Panc1 (cell line): Measurements from ENCODE around the gene ZNF33A. TPM values are rescaled to one million over a fixed set of nuclear protein-coding genes. Genes with fewer than 3 reads are reported as not detected.

Experiments
- ATAC-seq: fragments of 200-7000 bp; cut with Tn5 transposase; 2 replicates; pipeline ENCODE4 v1.9.1; 2020; ENCODE audit warnings: mild to moderate bottlenecking, moderate library complexity
- BruUV-seq: library from RNA; stranded (reverse); fragments of 400-500 nt; replicated peaks from 2 replicates; lab custom pipeline; 2021; lab: Mats Ljungman, UMichigan
- CTCF ChIA-PET: fragments of 300-600 bp; sonication (Branson Sonifier 250); formaldehyde crosslinking; loops from one replicate; lab custom pipeline; 2022; ENCODE audit warnings: antibody characterized with exemption; lab: Charles Lee
- POLR2A ChIA-PET: fragments of 300-600 bp; sonication (Branson Sonifier 250); formaldehyde crosslinking; loops from one replicate; lab custom pipeline; 2022; ENCODE audit warnings: antibody characterized with exemption; lab: Charles Lee
- DNase-seq: peaks from one replicate; pipeline ENCODE4 v3.0.0-alpha.2; 2010; ENCODE audit warnings: low read depth, low spot score
- H3K27ac ChIP-seq: 2 replicates; pipeline ENCODE4 v1.5.1; 2011; ENCODE audit warnings: mild to moderate bottlenecking, low read length, inconsistent platforms
- H3K27me3 ChIP-seq: fragments of 200-500 bp; sonication (Bioruptor generic); 2 replicates; pipeline ENCODE4 v1.6.0; 2014; ENCODE audit warnings: low read length, inconsistent platforms; ENCODE audit not compliant: control insufficient read depth, insufficient read depth
- H3K36me3 ChIP-seq: fragments of 200-500 bp; sonication (Bioruptor generic); 2 replicates; pipeline ENCODE4 v1.5.1; 2014; ENCODE audit warnings: inconsistent platforms, mild to moderate bottlenecking, low read length, moderate library complexity; ENCODE audit not compliant: control insufficient read depth, insufficient read depth
- H3K4me1 ChIP-seq: 2 replicates; pipeline ENCODE4 v1.5.1; 2011; ENCODE audit warnings: inconsistent platforms, mild to moderate bottlenecking, low read length, moderate library complexity; ENCODE audit not compliant: control insufficient read depth, insufficient read depth
- H3K4me3 ChIP-seq, 2 experiments: 2 replicates each; pipeline ENCODE4 v1.5.1; 2011 to 2012; ENCODE audit warnings: low read depth in 2 of 2, low read length in 2 of 2, mild to moderate bottlenecking in 2 of 2, inconsistent platforms in 1 of 2, moderate library complexity in 1 of 2
- H3K9me3 ChIP-seq: fragments of 200-500 bp; sonication (Bioruptor generic); 2 replicates; pipeline ENCODE4 v1.5.1; 2014; ENCODE audit warnings: low read depth, mild to moderate bottlenecking, inconsistent platforms, low read length, moderate library complexity; ENCODE audit not compliant: control insufficient read depth, insufficient read depth
- POLR2AphosphoS5 ChIP-seq: IDR thresholded peaks from 2 replicates; pipeline ENCODE4 v1.6.1; 2012; ENCODE audit warnings: mild to moderate bottlenecking, low read depth, low read length, moderate library complexity
- SIN3A ChIP-seq: IDR thresholded peaks from 2 replicates; pipeline ENCODE4 v1.6.1; 2012; ENCODE audit warnings: low read depth, mild to moderate bottlenecking, low read length, moderate library complexity, borderline replicate concordance; ENCODE audit not compliant: insufficient read depth
- TCF7L2 ChIP-seq: IDR thresholded peaks from 2 replicates; pipeline ENCODE4 v1.6.1; 2011; ENCODE audit warnings: mild to moderate bottlenecking, low read depth, low read length, inconsistent platforms
- in situ Hi-C: cut with HindIII; loops from 2 replicates; pipeline ENCODE4 v1.10.0; 2016; ENCODE audit warnings: low sequenced_read_pairs, low pct_unique_long_range_greater_than_20kb
- intact Hi-C: fragments of 100-400 bp; cut with micrococcal nuclease; formaldehyde crosslinking; loops from one replicate; pipeline ENCODE4 v1.10.0; 2022; ENCODE audit not compliant: unreplicated experiment
- total RNA-seq: library from RNA; stranded (reverse); gene quantifications from one replicate; pipeline ENCODE4 v1.2.1, GENCODE V29; 2021; ENCODE audit not compliant: unreplicated experiment
- TF ChIP-seq, protein P1 (sequence below): fragments of 450-650 bp; IDR thresholded peaks from 2 replicates; pipeline ENCODE4 v1.5.1; 2017; ENCODE audit warnings: mild to moderate bottlenecking
- TF ChIP-seq, protein P2 (sequence below), 2 experiments: IDR thresholded peaks; 2 replicates each; pipeline ENCODE4 v1.6.1; 2011 to 2012; ENCODE audit warnings: low read depth in 2 of 2, control low read depth in 1 of 2, low read length in 1 of 2, mild to moderate bottlenecking in 1 of 2, moderate library complexity in 1 of 2; ENCODE audit not compliant: insufficient read depth in 1 of 2

ZNF33A gene
- total RNA-seq, 1 experiment from 2014 or later, result 16.9 TPM

DNA sequence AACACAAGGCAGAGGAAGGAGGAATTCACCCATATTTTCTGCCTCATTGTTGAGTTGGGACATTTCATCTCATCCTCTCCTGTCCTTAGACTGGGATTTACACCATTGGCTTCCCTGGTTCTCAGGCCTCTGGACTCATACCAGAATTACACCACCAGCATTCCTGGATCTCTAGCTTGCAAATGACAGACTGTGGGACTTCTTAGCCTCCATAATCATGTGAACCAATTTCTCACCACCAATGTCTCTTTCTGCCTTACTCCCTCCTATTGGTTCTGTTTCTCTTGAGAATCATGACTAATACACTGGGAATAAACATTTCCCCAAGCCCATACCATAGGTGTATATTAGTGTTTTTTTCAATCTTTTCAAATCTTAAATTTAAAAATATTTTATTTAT is 2.9 kb upstream of the ZNF33A start:
- Histone ChIP-seq H3K27me3 (no peaks in the 10 kb centered on the region), H3K27ac (no peak overlapping the region), H3K4me1 (peaks cover 3% of the 10 kb centered on the region; the same call in 1 of the 2 replicates), H3K4me3 (no peak overlapping the region), H3K9me3 (no peaks in the 10 kb centered on the region), H3K36me3 (no peaks in the 10 kb centered on the region)
- ChIA-PET POLR2A (interaction anchor here (0.6 kb wide), 1 partner anchor 31 kb away, joined by 6 read pairs; no protein-coding TSS in a partner anchor), CTCF (interaction anchor here (0.6 kb wide), 1 partner anchor 161 kb away, joined by 3 read pairs; no protein-coding TSS in a partner anchor)
- intact Hi-C loops, result no loop called here
- DNase-seq (no peak), ATAC-seq (no peak)
- no TSS peak for BruUV-seq
- TF ChIP-seq POLR2AphosphoS5 (no peak), SIN3A (no peak), TCF7L2 (no peak)
- TF ChIP-seq, protein P1, sequence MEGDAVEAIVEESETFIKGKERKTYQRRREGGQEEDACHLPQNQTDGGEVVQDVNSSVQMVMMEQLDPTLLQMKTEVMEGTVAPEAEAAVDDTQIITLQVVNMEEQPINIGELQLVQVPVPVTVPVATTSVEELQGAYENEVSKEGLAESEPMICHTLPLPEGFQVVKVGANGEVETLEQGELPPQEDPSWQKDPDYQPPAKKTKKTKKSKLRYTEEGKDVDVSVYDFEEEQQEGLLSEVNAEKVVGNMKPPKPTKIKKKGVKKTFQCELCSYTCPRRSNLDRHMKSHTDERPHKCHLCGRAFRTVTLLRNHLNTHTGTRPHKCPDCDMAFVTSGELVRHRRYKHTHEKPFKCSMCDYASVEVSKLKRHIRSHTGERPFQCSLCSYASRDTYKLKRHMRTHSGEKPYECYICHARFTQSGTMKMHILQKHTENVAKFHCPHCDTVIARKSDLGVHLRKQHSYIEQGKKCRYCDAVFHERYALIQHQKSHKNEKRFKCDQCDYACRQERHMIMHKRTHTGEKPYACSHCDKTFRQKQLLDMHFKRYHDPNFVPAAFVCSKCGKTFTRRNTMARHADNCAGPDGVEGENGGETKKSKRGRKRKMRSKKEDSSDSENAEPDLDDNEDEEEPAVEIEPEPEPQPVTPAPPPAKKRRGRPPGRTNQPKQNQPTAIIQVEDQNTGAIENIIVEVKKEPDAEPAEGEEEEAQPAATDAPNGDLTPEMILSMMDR, result no peak
- TF ChIP-seq, protein P2, sequence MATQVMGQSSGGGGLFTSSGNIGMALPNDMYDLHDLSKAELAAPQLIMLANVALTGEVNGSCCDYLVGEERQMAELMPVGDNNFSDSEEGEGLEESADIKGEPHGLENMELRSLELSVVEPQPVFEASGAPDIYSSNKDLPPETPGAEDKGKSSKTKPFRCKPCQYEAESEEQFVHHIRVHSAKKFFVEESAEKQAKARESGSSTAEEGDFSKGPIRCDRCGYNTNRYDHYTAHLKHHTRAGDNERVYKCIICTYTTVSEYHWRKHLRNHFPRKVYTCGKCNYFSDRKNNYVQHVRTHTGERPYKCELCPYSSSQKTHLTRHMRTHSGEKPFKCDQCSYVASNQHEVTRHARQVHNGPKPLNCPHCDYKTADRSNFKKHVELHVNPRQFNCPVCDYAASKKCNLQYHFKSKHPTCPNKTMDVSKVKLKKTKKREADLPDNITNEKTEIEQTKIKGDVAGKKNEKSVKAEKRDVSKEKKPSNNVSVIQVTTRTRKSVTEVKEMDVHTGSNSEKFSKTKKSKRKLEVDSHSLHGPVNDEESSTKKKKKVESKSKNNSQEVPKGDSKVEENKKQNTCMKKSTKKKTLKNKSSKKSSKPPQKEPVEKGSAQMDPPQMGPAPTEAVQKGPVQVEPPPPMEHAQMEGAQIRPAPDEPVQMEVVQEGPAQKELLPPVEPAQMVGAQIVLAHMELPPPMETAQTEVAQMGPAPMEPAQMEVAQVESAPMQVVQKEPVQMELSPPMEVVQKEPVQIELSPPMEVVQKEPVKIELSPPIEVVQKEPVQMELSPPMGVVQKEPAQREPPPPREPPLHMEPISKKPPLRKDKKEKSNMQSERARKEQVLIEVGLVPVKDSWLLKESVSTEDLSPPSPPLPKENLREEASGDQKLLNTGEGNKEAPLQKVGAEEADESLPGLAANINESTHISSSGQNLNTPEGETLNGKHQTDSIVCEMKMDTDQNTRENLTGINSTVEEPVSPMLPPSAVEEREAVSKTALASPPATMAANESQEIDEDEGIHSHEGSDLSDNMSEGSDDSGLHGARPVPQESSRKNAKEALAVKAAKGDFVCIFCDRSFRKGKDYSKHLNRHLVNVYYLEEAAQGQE (IDR thresholded peaks at IDR 0.05; ENCODE audit: insufficient read depth in 1 of 2, low read depth in 2 of 2, low read length in 1 of 2), result no peak
- in situ Hi-C loops, result no loop called here

DNA sequence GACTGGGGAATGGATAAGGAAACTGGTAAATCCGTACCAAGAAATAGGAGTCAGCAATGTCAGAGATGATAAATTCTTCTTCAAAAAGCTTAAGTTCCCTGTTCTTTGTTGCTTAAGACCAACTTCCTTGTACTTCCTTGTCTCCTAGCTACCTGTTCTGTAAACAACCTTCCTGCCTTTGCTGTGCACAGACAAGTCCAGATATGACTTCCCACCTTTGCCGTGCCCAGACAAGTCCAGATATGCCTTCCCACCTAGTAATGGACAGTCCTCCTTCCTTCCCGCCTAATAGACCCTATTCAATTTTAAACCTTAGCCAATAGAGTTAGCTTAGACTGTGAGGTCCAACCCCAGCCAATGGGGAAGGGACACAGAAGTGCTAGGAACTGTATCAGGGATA is 2.5 kb upstream of the ZNF33A start:
- TF ChIP-seq, protein P1, result no peak
- TF ChIP-seq SIN3A (no peak), TCF7L2 (no peak), POLR2AphosphoS5 (no peak)
- BruUV-seq, result no TSS peak
- Histone ChIP-seq H3K36me3 (no peaks in the 10 kb centered on the region), H3K4me3 (no peak overlapping the region), H3K4me1 (peaks cover 3% of the 10 kb centered on the region; the same call in 1 of the 2 replicates), H3K27ac (no peak overlapping the region), H3K27me3 (no peaks in the 10 kb centered on the region), H3K9me3 (no peaks in the 10 kb centered on the region)
- no peak for DNase-seq
- in situ Hi-C loops (no loop called here), intact Hi-C loops (no loop called here)
- ChIA-PET CTCF (interaction anchor here (0.6 kb wide), 1 partner anchor 162 kb away, joined by 3 read pairs; no protein-coding TSS in a partner anchor), POLR2A (interaction anchor here (0.6 kb wide), 1 partner anchor 31 kb away, joined by 6 read pairs; no protein-coding TSS in a partner anchor)
- ATAC-seq, result no peak
